ENCODE results near the gene TEX13D. TPM values are rescaled to one million over a fixed set of nuclear protein-coding genes. Genes with fewer than 3 reads are reported as not detected.
"Not testable (repeated sequence)": the region's sequence is repeated elsewhere in the genome, so short reads cannot be mapped to it uniquely, and the experiment has no call there.

TEX13D gene
- total and polyA plus RNA-seq, 3 experiments from 2014 or later = 0.29 to 0.46 TPM; not detected in 1

- H3K4me1 ChIP-seq (ENCODE audit: insufficient read depth, low read length) = peaks cover 17% of the 10 kb centered on the region
- no peak overlapping the region for H3K27ac ChIP-seq (ENCODE audit: low read depth, low read length)
- no peaks in the 10 kb centered on the region for H3K36me3 ChIP-seq (ENCODE audit: insufficient read depth, low read length)
- peak overlapping the region in 1 of 8 donors; percentile 64 for H3K27ac Mint-ChIP-seq
- no peaks in the 10 kb centered on the region for H3K27me3 Mint-ChIP-seq
- H3K4me1 Mint-ChIP-seq = peaks cover 20 to 57% (median 49%) of the 10 kb centered on the region in 3 donors
- H3K4me3 Mint-ChIP-seq = no peak overlapping the region
- no peak for DNase-seq
- CTCF ChIA-PET = no interaction called here
- H3K4me3 ChIP-seq (ENCODE audit: low read length) = no peak overlapping the region
- no peaks in the 10 kb centered on the region for H3K9me3 ChIP-seq (ENCODE audit: low read length)
- H3K27me3 ChIP-seq (ENCODE audit: insufficient read depth, low read length, poor library complexity, severe bottlenecking) = no peaks in the 10 kb centered on the region
- H3K36me3 Mint-ChIP-seq = no peaks in the 10 kb centered on the region
- POLR2A ChIA-PET = no interaction called here
- H3K9me3 Mint-ChIP-seq = no peaks in the 10 kb centered on the region
Measured at GRCh38 chrX:124333862-124334261, 1.4 kb downstream of the TEX13D start.

- H3K36me3 ChIP-seq (ENCODE audit: insufficient read depth, low read length); CTCF ChIA-PET; DNase-seq; H3K9me3 Mint-ChIP-seq; POLR2A ChIA-PET; H3K36me3 Mint-ChIP-seq; H3K27ac ChIP-seq (ENCODE audit: low read depth, low read length); H3K4me3 ChIP-seq (ENCODE audit: low read length); H3K27ac Mint-ChIP-seq; H3K27me3 ChIP-seq (ENCODE audit: insufficient read depth, low read length, poor library complexity, severe bottlenecking); H3K27me3 Mint-ChIP-seq; H3K9me3 ChIP-seq (ENCODE audit: low read length); H3K4me3 Mint-ChIP-seq: not testable (repeated sequence)
- H3K4me1 Mint-ChIP-seq = peaks cover 25 to 57% (median 49%) of the 10 kb centered on the region in 3 donors
- H3K4me1 ChIP-seq (ENCODE audit: insufficient read depth, low read length) = peaks cover 22% of the 10 kb centered on the region
Measured at GRCh38 chrX:124334555-124334954, 2.1 kb downstream of the TEX13D start.

- H3K27ac Mint-ChIP-seq = peak overlapping the region in 4 of 8 donors; percentile 3 to 52 (median 26)
- Histone ChIP-seq H3K27me3 (ENCODE audit: insufficient read depth, low read length, poor library complexity, severe bottlenecking) (no peaks in the 10 kb centered on the region), H3K36me3 (ENCODE audit: insufficient read depth, low read length) (no peaks in the 10 kb centered on the region), H3K27ac (ENCODE audit: low read depth, low read length) (no peak overlapping the region), H3K9me3 (ENCODE audit: low read length) (no peaks in the 10 kb centered on the region), H3K4me1 (ENCODE audit: insufficient read depth, low read length) (peaks cover 29% of the 10 kb centered on the region), H3K4me3 (ENCODE audit: low read length) (no peak overlapping the region)
- H3K4me3 Mint-ChIP-seq = peak overlapping the region in 4 of 7 donors; percentile 3 to 15 (median 4)
- H3K27me3 Mint-ChIP-seq = no peaks in the 10 kb centered on the region
- ChIA-PET POLR2A (no interaction called here), CTCF (no interaction called here)
- H3K36me3 Mint-ChIP-seq = no peaks in the 10 kb centered on the region
- no peak for DNase-seq
- peaks cover 27 to 54% (median 46%) of the 10 kb centered on the region in 3 donors for H3K4me1 Mint-ChIP-seq
- no peaks in the 10 kb centered on the region for H3K9me3 Mint-ChIP-seq
Measured at GRCh38 chrX:124335598-124335997, 3.1 kb downstream of the TEX13D start.

GRCh38 chrX:124337916-124338315 lies 5.5 kb downstream of the TEX13D start:
- POLR2A ChIA-PET = interaction anchor here (1.2 kb wide), 1 partner anchor 8 kb away, joined by 5 read pairs; the partner anchor contains the start of gene SH2D1A
- no peaks in the 10 kb centered on the region for H3K36me3 Mint-ChIP-seq
- CTCF ChIA-PET = interaction anchor here (1.0 kb wide), 1 partner anchor 34 kb away, joined by 4 read pairs; no protein-coding TSS in a partner anchor
- Histone ChIP-seq H3K4me3 (ENCODE audit: low read length) (no peak overlapping the region), H3K27me3 (ENCODE audit: insufficient read depth, low read length, poor library complexity, severe bottlenecking) (no peaks in the 10 kb centered on the region), H3K9me3 (ENCODE audit: low read length) (no peaks in the 10 kb centered on the region), H3K27ac (ENCODE audit: low read depth, low read length) (no peak overlapping the region), H3K36me3 (ENCODE audit: insufficient read depth, low read length) (no peaks in the 10 kb centered on the region), H3K4me1 (ENCODE audit: insufficient read depth, low read length) (peaks cover 50% of the 10 kb centered on the region)
- peaks cover 43 to 68% (median 62%) of the 10 kb centered on the region in 3 donors for H3K4me1 Mint-ChIP-seq
- no peak overlapping the region for H3K27ac Mint-ChIP-seq
- no peak for DNase-seq
- H3K9me3 Mint-ChIP-seq = no peaks in the 10 kb centered on the region
- no peak overlapping the region for H3K4me3 Mint-ChIP-seq
- H3K27me3 Mint-ChIP-seq = no peaks in the 10 kb centered on the region

- H3K27ac ChIP-seq (ENCODE audit: low read depth, low read length) = no peak overlapping the region
- no peak overlapping the region for H3K4me3 ChIP-seq (ENCODE audit: low read length)
- Mint-ChIP-seq H3K36me3 (no peaks in the 10 kb centered on the region), H3K27me3 (no peaks in the 10 kb centered on the region), H3K27ac (peak overlapping the region in 7 of 8 donors; percentile 42 to 91 (median 74)), H3K4me1 (peaks cover 50 to 78% (median 72%) of the 10 kb centered on the region in 3 donors), H3K9me3 (no peaks in the 10 kb centered on the region), H3K4me3 (peak overlapping the region; percentile 29 to 75 (median 44))
- H3K4me1 ChIP-seq (ENCODE audit: insufficient read depth, low read length) = peaks cover 60% of the 10 kb centered on the region
- CTCF ChIA-PET = interaction anchor here (1.0 to 1.9 kb wide), 2 partner anchors 35 to 115 kb away, joined by 4 read pairs; no protein-coding TSS in a partner anchor
- H3K27me3 ChIP-seq (ENCODE audit: insufficient read depth, low read length, poor library complexity, severe bottlenecking) = no peaks in the 10 kb centered on the region
- H3K36me3 ChIP-seq (ENCODE audit: insufficient read depth, low read length) = no peaks in the 10 kb centered on the region
- H3K9me3 ChIP-seq (ENCODE audit: low read length) = no peaks in the 10 kb centered on the region
- POLR2A ChIA-PET = no interaction called here
- peak; percentile 30 to 76 (median 56) for DNase-seq
Measured at GRCh38 chrX:124338733-124339514, 6.5 kb downstream of the TEX13D start.

- peaks cover 0 to 4% (median 0%) of the 10 kb centered on the region in 3 donors for H3K36me3 Mint-ChIP-seq
- H3K4me1 Mint-ChIP-seq = peaks cover 63 to 86% (median 80%) of the 10 kb centered on the region in 3 donors
- H3K27me3 ChIP-seq (ENCODE audit: insufficient read depth, low read length, poor library complexity, severe bottlenecking) = no peaks in the 10 kb centered on the region
- no peaks in the 10 kb centered on the region for H3K9me3 Mint-ChIP-seq
- no peaks in the 10 kb centered on the region for H3K36me3 ChIP-seq (ENCODE audit: insufficient read depth, low read length)
- DNase-seq = no peak
- H3K4me3 ChIP-seq (ENCODE audit: low read length) = peak overlapping the region; percentile 42
- H3K27ac Mint-ChIP-seq = peak overlapping the region; percentile 66 to 96 (median 88)
- H3K9me3 ChIP-seq (ENCODE audit: low read length) = no peaks in the 10 kb centered on the region
- H3K27me3 Mint-ChIP-seq = no peaks in the 10 kb centered on the region
- POLR2A ChIA-PET = no interaction called here
- peak overlapping the region; percentile 53 to 100 (median 69) for H3K4me3 Mint-ChIP-seq
- H3K4me1 ChIP-seq (ENCODE audit: insufficient read depth, low read length) = peaks cover 74% of the 10 kb centered on the region
- CTCF ChIA-PET = interaction anchor here (1.0 to 1.9 kb wide), 2 partner anchors 9 to 118 kb away, joined by 3 to 4 read pairs; partner anchors contain the start of gene TEX13D
- peak overlapping the region; percentile 69 for H3K27ac ChIP-seq (ENCODE audit: low read depth, low read length)
Measured at GRCh38 chrX:124341396-124342132, 9.1 kb downstream of the TEX13D start.

- no peaks in the 10 kb centered on the region for H3K9me3 ChIP-seq (ENCODE audit: low read length)
- H3K27me3 ChIP-seq (ENCODE audit: insufficient read depth, low read length, poor library complexity, severe bottlenecking) = no peaks in the 10 kb centered on the region
- peak in 1 of 5 donors; percentile 30 for DNase-seq
- peak overlapping the region; percentile 63 to 100 (median 69) for H3K4me3 Mint-ChIP-seq
- POLR2A ChIA-PET = interaction anchor here (0.7 kb wide), 1 partner anchor 84 kb away, joined by 4 read pairs; no protein-coding TSS in a partner anchor
- CTCF ChIA-PET = interaction anchor here (1.0 kb wide), 1 partner anchor 10 kb away, joined by 3 read pairs; the partner anchor contains the start of gene TEX13D
- peaks cover 0 to 8% (median 0%) of the 10 kb centered on the region in 3 donors for H3K36me3 Mint-ChIP-seq
- peak overlapping the region; percentile 76 to 96 (median 88) for H3K27ac Mint-ChIP-seq
- H3K4me1 ChIP-seq (ENCODE audit: insufficient read depth, low read length) = peaks cover 74% of the 10 kb centered on the region
- peak overlapping the region; percentile 42 for H3K4me3 ChIP-seq (ENCODE audit: low read length)
- H3K4me1 Mint-ChIP-seq = peaks cover 60 to 79% (median 73%) of the 10 kb centered on the region in 3 donors
- H3K36me3 ChIP-seq (ENCODE audit: insufficient read depth, low read length) = no peaks in the 10 kb centered on the region
- no peaks in the 10 kb centered on the region for H3K27me3 Mint-ChIP-seq
- no peaks in the 10 kb centered on the region for H3K9me3 Mint-ChIP-seq
- peak overlapping the region; percentile 69 for H3K27ac ChIP-seq (ENCODE audit: low read depth, low read length)
Measured at GRCh38 chrX:124342174-124342867, 9.9 kb downstream of the TEX13D start.
